Neural crest cell (in vitro differentiated cells): ENCODE measurements around the gene CA10. TPM values are rescaled to one million over a fixed set of nuclear protein-coding genes. Genes with fewer than 3 reads are reported as not detected.

ENCODE experiments used
- DNase-seq: peaks from one replicate; pipeline ENCODE4 v3.0.0; 2021; ENCODE audit warnings: low read depth, mixed read lengths, low spot score
- H3K27ac Mint-ChIP-seq: one replicate; pipeline ENCODE4 v1.8.0; 2021; ENCODE audit warnings: mild to moderate bottlenecking, mixed read lengths; ENCODE audit not compliant: unreplicated experiment
- H3K27me3 Mint-ChIP-seq: 2 replicates; pipeline ENCODE4 v1.8.0; 2021; ENCODE audit warnings: low read depth, mild to moderate bottlenecking, mixed read lengths
- H3K36me3 Mint-ChIP-seq: 2 replicates; pipeline ENCODE4 v1.8.0; 2021; ENCODE audit warnings: low read depth, mild to moderate bottlenecking, mixed read lengths
- H3K4me1 Mint-ChIP-seq: 2 replicates; pipeline ENCODE4 v1.8.0; 2021; ENCODE audit warnings: mixed read lengths
- H3K4me3 Mint-ChIP-seq: one replicate; pipeline ENCODE4 v1.8.0; 2021; ENCODE audit warnings: mild to moderate bottlenecking, mixed read lengths
- H3K9me3 Mint-ChIP-seq: 2 replicates; pipeline ENCODE4 v1.8.0; 2021; ENCODE audit warnings: mixed read lengths
- total RNA-seq: library from RNA; stranded (reverse); gene quantifications from 2 replicates; pipeline ENCODE4 v1.2.1, GENCODE V29; 2021
- TF ChIP-seq, protein P1 (sequence below): fragments of 200-600 bp; sonication (generic); conservative IDR thresholded peaks from 2 replicates; pipeline ENCODE4 v1.5.0; 2021; ENCODE audit warnings: antibody characterized with exemption, mild to moderate bottlenecking

CA10 gene
- total RNA-seq, 1 donor from 2014 or later = not detected

DNA sequence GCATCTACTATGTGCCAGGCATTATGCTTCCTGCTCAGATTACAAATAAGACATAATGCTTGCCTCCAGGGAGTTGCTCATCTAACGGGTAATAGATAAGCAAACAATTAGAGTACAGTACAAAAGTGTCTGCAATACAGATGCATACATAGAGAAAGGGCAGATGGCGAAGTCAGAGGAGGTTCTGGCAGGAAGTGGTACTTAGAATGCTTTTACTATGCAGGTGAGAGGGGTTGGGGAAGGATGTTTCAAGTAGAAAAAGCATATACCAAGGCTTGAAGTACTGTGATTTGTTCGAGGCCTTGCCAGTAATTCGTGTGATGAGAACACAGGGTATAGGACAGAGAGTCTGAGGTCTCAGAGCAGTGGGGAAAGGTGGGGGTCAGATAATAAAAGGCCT lies 548.4 kb downstream of the CA10 start:
- TF ChIP-seq, protein P1, sequence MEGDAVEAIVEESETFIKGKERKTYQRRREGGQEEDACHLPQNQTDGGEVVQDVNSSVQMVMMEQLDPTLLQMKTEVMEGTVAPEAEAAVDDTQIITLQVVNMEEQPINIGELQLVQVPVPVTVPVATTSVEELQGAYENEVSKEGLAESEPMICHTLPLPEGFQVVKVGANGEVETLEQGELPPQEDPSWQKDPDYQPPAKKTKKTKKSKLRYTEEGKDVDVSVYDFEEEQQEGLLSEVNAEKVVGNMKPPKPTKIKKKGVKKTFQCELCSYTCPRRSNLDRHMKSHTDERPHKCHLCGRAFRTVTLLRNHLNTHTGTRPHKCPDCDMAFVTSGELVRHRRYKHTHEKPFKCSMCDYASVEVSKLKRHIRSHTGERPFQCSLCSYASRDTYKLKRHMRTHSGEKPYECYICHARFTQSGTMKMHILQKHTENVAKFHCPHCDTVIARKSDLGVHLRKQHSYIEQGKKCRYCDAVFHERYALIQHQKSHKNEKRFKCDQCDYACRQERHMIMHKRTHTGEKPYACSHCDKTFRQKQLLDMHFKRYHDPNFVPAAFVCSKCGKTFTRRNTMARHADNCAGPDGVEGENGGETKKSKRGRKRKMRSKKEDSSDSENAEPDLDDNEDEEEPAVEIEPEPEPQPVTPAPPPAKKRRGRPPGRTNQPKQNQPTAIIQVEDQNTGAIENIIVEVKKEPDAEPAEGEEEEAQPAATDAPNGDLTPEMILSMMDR = no peak
- H3K9me3 Mint-ChIP-seq = peaks cover 5% of the 10 kb centered on the region
- H3K27me3 Mint-ChIP-seq = no peaks in the 10 kb centered on the region
- DNase-seq = no peak
- H3K27ac Mint-ChIP-seq = peak overlapping the region; percentile 40
- no peaks in the 10 kb centered on the region for H3K36me3 Mint-ChIP-seq
- H3K4me3 Mint-ChIP-seq = no peak overlapping the region
- peaks cover 32% of the 10 kb centered on the region for H3K4me1 Mint-ChIP-seq

DNA sequence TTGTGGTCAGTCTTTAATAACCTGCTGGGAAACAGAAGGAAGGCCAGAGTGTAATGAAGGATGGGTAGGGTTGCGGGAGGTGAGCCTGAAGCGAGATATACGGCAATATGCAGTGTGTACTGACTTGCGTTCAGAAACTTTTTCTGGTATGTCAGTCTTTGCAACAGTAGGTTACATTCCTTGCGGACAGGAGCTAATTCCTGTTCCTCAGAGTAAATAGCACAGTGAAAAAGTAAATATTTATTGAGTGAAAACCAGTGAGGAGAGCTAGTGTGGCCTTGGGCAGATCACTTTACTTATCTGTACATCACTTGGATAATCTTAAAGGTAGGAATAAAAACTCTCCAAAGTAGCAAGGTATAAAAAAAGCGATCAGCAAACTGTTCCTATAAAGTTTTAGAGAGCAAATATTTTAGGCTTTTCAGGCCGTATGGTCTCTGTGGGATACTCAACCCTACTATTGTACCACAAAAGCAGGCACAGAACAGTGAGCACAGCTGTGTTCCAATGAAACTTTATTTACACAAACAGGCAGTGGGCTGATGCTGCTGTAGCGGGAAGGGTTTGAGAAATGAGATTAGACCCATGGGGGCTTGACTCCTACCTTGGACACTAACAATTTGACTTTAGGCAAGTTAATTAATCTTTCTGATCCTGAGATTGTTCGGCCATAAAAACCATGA lies 550.1 kb downstream of the CA10 start:
- DNase-seq = no peak
- H3K9me3 Mint-ChIP-seq = peaks cover 3% of the 10 kb centered on the region
- no peaks in the 10 kb centered on the region for H3K36me3 Mint-ChIP-seq
- no peak overlapping the region for H3K4me3 Mint-ChIP-seq
- H3K4me1 Mint-ChIP-seq = peaks cover 28% of the 10 kb centered on the region
- TF ChIP-seq, protein P1 = no peak
- H3K27ac Mint-ChIP-seq = no peak overlapping the region
- no peaks in the 10 kb centered on the region for H3K27me3 Mint-ChIP-seq

DNA sequence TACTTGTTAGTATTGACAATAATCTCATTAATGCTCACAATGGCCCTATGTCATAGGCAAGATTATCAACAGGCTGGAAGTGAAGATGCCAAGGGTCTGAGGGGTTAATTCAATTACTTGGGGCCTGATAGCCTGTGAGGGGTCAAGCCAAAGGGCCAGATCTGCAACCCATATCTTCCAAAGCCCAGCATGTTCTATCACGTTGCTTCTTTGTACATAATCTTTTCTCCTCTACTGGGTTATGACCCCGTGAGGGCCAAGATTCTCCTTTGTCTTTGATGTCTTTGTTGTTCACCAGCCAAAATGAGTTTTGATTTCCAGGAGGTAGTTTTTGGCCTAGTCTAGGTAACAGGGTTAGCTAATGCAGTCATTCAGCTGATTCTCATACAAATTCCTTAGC lies 551.0 kb downstream of the CA10 start:
- Mint-ChIP-seq H3K27me3 (no peaks in the 10 kb centered on the region), H3K27ac (no peak overlapping the region), H3K36me3 (no peaks in the 10 kb centered on the region), H3K4me3 (no peak overlapping the region), H3K4me1 (peaks cover 28% of the 10 kb centered on the region), H3K9me3 (peaks cover 3% of the 10 kb centered on the region)
- no peak for DNase-seq
- TF ChIP-seq, protein P1 = no peak

DNA sequence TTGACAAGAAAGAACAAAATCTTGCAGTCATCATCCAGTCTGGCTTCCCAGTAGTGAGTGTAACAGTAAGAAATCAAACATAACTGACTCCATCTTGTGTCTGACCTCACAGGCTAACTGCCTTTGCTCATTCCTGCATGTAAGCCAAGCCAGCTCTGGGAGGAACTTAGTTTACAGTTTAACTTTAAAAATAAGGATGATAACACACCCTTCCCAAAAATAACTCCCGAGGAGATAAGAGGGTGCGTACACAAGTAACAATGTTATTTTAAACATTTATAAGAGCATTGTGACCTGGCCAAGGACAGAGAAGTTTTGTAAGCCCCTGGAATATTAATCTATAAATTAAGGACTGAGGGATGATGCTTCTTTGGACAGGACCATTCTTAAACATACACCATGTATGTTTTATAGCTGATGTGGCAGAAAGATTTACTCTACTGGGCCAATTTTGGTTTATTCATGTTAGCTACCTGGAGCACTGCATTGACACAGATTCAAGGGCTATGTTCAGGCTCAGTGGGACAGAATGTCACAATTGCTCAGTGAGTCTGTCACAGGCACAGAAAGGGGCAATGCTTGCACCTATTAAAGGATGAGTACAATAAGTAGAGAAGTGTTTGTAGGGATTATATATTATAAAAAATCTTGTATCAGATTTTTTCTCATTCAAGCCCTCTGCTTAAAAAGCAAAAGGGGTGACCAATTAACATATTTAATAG lies 554.1 kb downstream of the CA10 start:
- no peaks in the 10 kb centered on the region for H3K36me3 Mint-ChIP-seq
- TF ChIP-seq, protein P1 = no peak
- H3K27me3 Mint-ChIP-seq = no peaks in the 10 kb centered on the region
- peaks cover 5% of the 10 kb centered on the region for H3K4me1 Mint-ChIP-seq
- DNase-seq = no peak
- no peak overlapping the region for H3K27ac Mint-ChIP-seq
- H3K4me3 Mint-ChIP-seq = no peak overlapping the region
- H3K9me3 Mint-ChIP-seq = peaks cover 3% of the 10 kb centered on the region

DNA sequence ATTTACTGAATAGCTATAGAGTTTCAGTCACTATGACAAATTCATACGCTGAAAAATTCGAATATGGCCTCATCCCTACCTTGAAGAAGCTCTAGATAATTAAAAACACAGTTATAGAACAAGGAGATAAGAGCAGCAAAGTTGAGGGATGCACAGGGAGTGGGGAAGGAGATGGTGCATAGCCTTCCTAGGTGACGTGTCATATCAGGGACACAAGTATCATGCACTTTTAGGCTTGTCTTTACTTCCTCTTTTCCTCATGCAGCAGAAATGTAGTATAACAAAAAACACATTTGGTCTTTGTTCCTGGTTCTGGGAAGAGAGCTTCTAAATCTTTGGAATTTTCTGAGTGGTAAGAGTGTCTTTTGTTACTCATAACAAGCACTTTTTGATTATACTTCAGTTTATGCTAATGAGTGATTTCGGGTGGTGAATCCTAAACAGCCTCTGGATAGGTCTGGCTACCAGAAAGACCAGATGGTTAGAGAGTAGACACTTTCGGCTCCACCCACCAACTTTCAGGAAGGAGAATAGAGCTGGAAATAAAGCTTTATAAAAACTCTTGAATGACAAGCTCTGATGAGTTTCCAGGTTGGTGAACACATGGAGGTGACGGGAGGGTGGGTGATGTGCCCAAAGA lies 556.8 kb downstream of the CA10 start:
- TF ChIP-seq, protein P1 = no peak
- H3K4me1 Mint-ChIP-seq = no peaks in the 10 kb centered on the region
- no peaks in the 10 kb centered on the region for H3K27me3 Mint-ChIP-seq
- no peak overlapping the region for H3K27ac Mint-ChIP-seq
- no peak for DNase-seq
- no peaks in the 10 kb centered on the region for H3K36me3 Mint-ChIP-seq
- H3K9me3 Mint-ChIP-seq = peaks cover 3% of the 10 kb centered on the region
- no peak overlapping the region for H3K4me3 Mint-ChIP-seq
